Bronchial epithelial cell (primary cell): Measurements from ENCODE around the gene COX17. TPM values are rescaled to one million over a fixed set of nuclear protein-coding genes. Genes with fewer than 3 reads are reported as not detected.
A peak's percentile ranks its signal among the peaks of the same experiment; 100 is the strongest.

Source experiments
- DNase-seq: peaks from one replicate; pipeline ENCODE4 v3.0.0-alpha.2; 2010; ENCODE audit warnings: low read depth
- FAIRE-seq: peaks from 2 replicates; lab custom pipeline; 2011; peaks lifted over from hg19 to GRCh38; lab: Jason Lieb, UNC
- H3K27me3 ChIP-seq: 2 replicates; pipeline ENCODE4 v1.5.1; 2011; ENCODE audit warnings: low read length; ENCODE audit not compliant: control insufficient read depth, insufficient read depth
- H3K36me3 ChIP-seq: 2 replicates; pipeline ENCODE4 v1.5.1; 2011; ENCODE audit warnings: low read length; ENCODE audit not compliant: control insufficient read depth, insufficient read depth
- H3K4me3 ChIP-seq: 2 replicates; pipeline ENCODE4 v1.5.1; 2011; ENCODE audit warnings: mild to moderate bottlenecking, low read depth, low read length, control low read depth
- CTCF ChIP-seq: IDR thresholded peaks from 2 replicates; pipeline ENCODE4 v1.5.1; 2011; ENCODE audit warnings: mild to moderate bottlenecking, moderate library complexity, low read length, control low read depth, inconsistent platforms; ENCODE audit not compliant: insufficient read depth, severe bottlenecking
- total RNA-seq: library from RNA; depleted of rRNA; stranded (reverse); fragments of >200 nt; gene quantifications from 2 replicates; pipeline ENCODE4 v1.2.1, GENCODE V29; 2014

COX17 gene
- total RNA-seq, 1 donor from 2014 or later = 10.0 TPM

- H3K27me3 ChIP-seq = no peaks in the 10 kb centered on the region
- no peak for TF ChIP-seq CTCF
- H3K36me3 ChIP-seq = no peaks in the 10 kb centered on the region
- DNase-seq (peak; percentile 47), FAIRE-seq (no peak)
- no peak overlapping the region for H3K4me3 ChIP-seq
Measured at GRCh38 chr3:119630128-119630879, 46.9 kb downstream of the COX17 start.

- no peak for TF ChIP-seq CTCF
- no peaks in the 10 kb centered on the region for H3K36me3 ChIP-seq
- no peak overlapping the region for H3K4me3 ChIP-seq
- H3K27me3 ChIP-seq = no peaks in the 10 kb centered on the region
- DNase-seq (no peak), FAIRE-seq (no peak)
Measured at GRCh38 chr3:119628816-119629445, 48.3 kb downstream of the COX17 start.

- FAIRE-seq (no peak), DNase-seq (no peak)
- TF ChIP-seq CTCF = no peak
- no peaks in the 10 kb centered on the region for H3K36me3 ChIP-seq
- no peaks in the 10 kb centered on the region for H3K27me3 ChIP-seq
- H3K4me3 ChIP-seq = no peak overlapping the region
Measured at GRCh38 chr3:119628390-119628789, 48.8 kb downstream of the COX17 start.

DNA sequence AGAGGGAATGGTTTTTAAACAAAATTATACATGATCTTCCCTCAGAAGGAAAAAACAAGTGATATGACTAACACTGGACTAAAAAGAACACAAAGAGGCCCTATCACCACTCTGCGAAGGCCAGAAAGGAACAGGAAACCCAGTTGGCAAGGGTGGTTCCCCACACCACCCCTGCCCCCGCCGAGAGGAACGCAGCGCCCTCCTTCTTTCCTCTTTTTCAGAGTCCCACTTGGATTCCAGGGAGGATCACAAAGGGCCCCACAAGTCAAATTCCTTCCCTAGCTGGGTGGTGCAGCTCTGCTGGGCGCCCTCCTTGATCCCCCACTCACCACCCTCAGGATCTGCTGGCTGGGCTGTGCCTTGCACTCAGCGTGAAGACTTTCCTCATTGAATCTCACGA lies 49.7 kb downstream of the COX17 start:
- FAIRE-seq (no peak), DNase-seq (no peak)
- no peak for TF ChIP-seq CTCF
- Histone ChIP-seq H3K4me3 (no peak overlapping the region), H3K36me3 (no peaks in the 10 kb centered on the region), H3K27me3 (no peaks in the 10 kb centered on the region)

DNA sequence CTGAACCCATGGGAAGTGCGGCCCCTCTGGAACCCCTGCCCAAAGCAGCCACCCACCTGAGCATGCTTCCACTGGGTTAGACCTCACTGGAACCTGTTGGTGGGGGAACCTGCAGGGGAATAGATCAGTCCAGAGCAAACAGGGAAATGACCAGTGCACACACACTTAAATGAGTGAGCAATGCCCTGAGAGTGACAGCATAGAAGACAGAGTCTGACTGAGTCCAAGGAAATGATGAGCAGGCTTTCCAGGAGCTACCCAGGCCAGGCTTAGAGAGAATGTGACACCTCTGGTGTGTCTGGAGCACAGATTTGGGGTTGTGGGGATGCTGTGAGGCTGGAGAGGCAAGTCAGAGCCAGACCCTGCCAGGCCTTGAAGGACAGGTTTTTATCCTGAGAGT lies 51.0 kb downstream of the COX17 start:
- TF ChIP-seq CTCF = no peak
- FAIRE-seq = peak; percentile 50
- H3K36me3 ChIP-seq = no peaks in the 10 kb centered on the region
- no peak overlapping the region for H3K4me3 ChIP-seq
- H3K27me3 ChIP-seq = no peaks in the 10 kb centered on the region
- no peak for DNase-seq
